ENCODE measurements around the gene C1orf232.
A peak's percentile ranks its signal among the peaks of the same experiment; 100 is the strongest.

The C1orf232 gene

GRCh38 chr1:26180010-26180506, 11.3 kb upstream of the C1orf232 start:
- TF ChIP-seq CTCF (IDR thresholded peaks at IDR 0.05; ENCODE audit: borderline replicate concordance, insufficient read depth, low read depth, low read length), result no peak
- H3K4me3 ChIP-seq (ENCODE audit: low read depth, low read length), result no peak overlapping the region

GRCh38 chr1:26177182-26177684, 8.5 kb upstream of the C1orf232 start, which contains the start of gene CNKSR1:
Gene CNKSR1 (plus strand): TSS chr1:26177491. CDS start chr1:26177548, 57 bp downstream.
- H3K4me3 ChIP-seq (ENCODE audit: low read depth, low read length), result peak within 1 kb of the TSS; percentile 29

GRCh38 chr1:26175346-26175745, 6.6 kb upstream of the C1orf232 start:
- no peak for TF ChIP-seq CTCF (IDR thresholded peaks at IDR 0.05; ENCODE audit: borderline replicate concordance, insufficient read depth, low read depth, low read length)
- no peak overlapping the region for H3K4me3 ChIP-seq (ENCODE audit: low read depth, low read length)

More at GRCh38 chr1:26177182-26177684, 8.5 kb upstream of the C1orf232 start, which contains the start of gene CNKSR1:
- no peak for TF ChIP-seq CTCF (IDR thresholded peaks at IDR 0.05; ENCODE audit: borderline replicate concordance, insufficient read depth, low read depth, low read length)

GRCh38 chr1:26171084-26172072, 2.6 kb upstream of the C1orf232 start, which contains the start of gene ZNF593OS:
Gene ZNF593OS (minus strand): TSS chr1:26171832. CDS start chr1:26171661, 171 bp downstream.
- TF ChIP-seq CTCF (IDR thresholded peaks at IDR 0.05; ENCODE audit: borderline replicate concordance, insufficient read depth, low read depth, low read length), result no peak
- peak within 1 kb of the TSS; percentile 93 for H3K4me3 ChIP-seq (ENCODE audit: low read depth, low read length)

- TF ChIP-seq CTCF (IDR thresholded peaks at IDR 0.05; ENCODE audit: borderline replicate concordance, insufficient read depth, low read depth, low read length), result no peak
- peak overlapping the region; percentile 93 for H3K4me3 ChIP-seq (ENCODE audit: low read depth, low read length)
Measured at GRCh38 chr1:26170472-26170821, 1.7 kb upstream of the C1orf232 start.

GRCh38 chr1:26169669-26170471, 1.1 kb upstream of the C1orf232 start, which contains the start of gene ZNF593:
Gene ZNF593 (plus strand): TSS chr1:26169908. CDS start chr1:26169984, 76 bp downstream.
- H3K4me3 ChIP-seq (ENCODE audit: low read depth, low read length), result peak within 1 kb of the TSS; percentile 93
- TF ChIP-seq CTCF (IDR thresholded peaks at IDR 0.05; ENCODE audit: borderline replicate concordance, insufficient read depth, low read depth, low read length), result peak; percentile 99
